ENCODE measurements around the gene PAXX. TPM values are rescaled to one million over a fixed set of nuclear protein-coding genes. Genes with fewer than 3 reads are reported as not detected.

Gene PAXX
- total and polyA plus RNA-seq, 9 of the 15 experiments (the other 6 are each of a cell fraction or from before 2014, with no cell fraction given) = 1.2 to 175 (median 38.5) TPM

DNA sequence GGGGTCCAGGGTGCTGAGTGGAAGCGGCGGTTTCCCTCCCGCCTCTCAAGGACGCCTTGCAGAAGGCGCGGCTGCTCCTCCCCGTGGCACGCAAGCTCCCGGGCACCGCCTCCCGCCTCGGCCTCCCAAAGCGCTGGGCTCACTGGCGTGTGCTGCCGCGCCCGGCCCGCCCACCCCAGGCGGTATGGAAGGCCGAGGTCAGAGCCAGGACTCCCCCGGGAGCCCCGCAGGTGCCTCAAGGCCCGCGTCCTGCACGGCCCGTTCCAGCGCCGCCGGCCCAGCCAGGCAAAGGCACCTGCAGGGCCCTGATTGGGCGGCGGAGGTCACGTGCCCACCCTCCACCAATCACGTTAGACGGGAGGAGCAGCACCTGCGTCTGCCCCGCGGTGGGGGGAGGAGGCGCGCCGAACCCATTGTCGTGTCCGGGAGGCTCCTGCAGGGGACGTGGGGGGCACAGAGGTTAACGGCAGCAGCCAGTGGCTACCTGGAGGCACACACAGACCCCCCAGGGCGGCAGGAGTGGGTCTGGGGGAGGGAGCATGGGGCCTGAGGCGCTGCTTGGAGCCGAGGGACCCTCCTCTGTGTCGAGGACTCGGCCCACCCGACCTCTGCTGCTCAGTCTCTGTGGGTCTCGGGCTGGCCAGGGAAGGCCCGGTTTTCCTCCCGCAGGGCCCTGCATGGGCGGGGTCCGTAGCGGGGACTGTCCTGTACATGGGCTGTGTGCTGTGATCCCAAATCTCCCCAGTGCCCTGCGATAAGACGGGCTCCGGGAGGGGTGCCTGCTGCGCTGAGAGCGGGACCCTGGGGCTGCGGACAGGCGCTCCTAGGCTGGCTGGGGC, 42.2 kb upstream of the PAXX start (continued):
- TF ChIP-seq ZFX (CRISPR knock-in tag; IDR thresholded peaks at IDR 0.05) = peak; percentile 90
- TF ChIP-seq TAL1 (IDR thresholded peaks at IDR 0.05) = no peak
- peak; percentile 98 for TF ChIP-seq RAD51 (IDR thresholded peaks at IDR 0.05; ENCODE audit: borderline replicate concordance, low read depth)
- TF ChIP-seq MEF2D (tag; conservative IDR thresholded peaks at IDR 0.05; ENCODE audit: low read depth) = no peak
- TF ChIP-seq JUN (IDR thresholded peaks at IDR 0.05; ENCODE audit: borderline replicate concordance, low read depth, low read length) = peak; percentile 43; the same call in 1 of the 2 replicates
- TF ChIP-seq JUN (CRISPR knock-in tag; IDR thresholded peaks at IDR 0.05; ENCODE audit: borderline replicate concordance) = no peak
- TF ChIP-seq, protein P1, sequence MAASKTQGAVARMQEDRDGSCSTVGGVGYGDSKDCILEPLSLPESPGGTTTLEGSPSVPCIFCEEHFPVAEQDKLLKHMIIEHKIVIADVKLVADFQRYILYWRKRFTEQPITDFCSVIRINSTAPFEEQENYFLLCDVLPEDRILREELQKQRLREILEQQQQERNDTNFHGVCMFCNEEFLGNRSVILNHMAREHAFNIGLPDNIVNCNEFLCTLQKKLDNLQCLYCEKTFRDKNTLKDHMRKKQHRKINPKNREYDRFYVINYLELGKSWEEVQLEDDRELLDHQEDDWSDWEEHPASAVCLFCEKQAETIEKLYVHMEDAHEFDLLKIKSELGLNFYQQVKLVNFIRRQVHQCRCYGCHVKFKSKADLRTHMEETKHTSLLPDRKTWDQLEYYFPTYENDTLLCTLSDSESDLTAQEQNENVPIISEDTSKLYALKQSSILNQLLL (CRISPR knock-in tag; IDR thresholded peaks at IDR 0.05; ENCODE audit: borderline replicate concordance) = no peak
- TF ChIP-seq ZNF766 (CRISPR knock-in tag; conservative IDR thresholded peaks at IDR 0.05) = no peak
- TF ChIP-seq NCOA2 (IDR thresholded peaks at IDR 0.05; ENCODE audit: partially characterized antibody in 2 of 2) = no peak
- TF ChIP-seq CHD1 (IDR thresholded peaks at IDR 0.05; ENCODE audit: low read length) = no peak
- TF ChIP-seq FOXK2 (conservative IDR thresholded peaks at IDR 0.05 in 1 of 2, IDR thresholded peaks at IDR 0.05 in 1 of 2; ENCODE audit: low read depth in 2 of 2) = peak in 1 of 2 experiments; percentile 26; a peak in 1 of 4 replicates
- peak; percentile 53 for TF ChIP-seq POLR2B (IDR thresholded peaks at IDR 0.05; ENCODE audit: low read depth, partially characterized antibody)
- TF ChIP-seq NFE2L1 (tag; IDR thresholded peaks at IDR 0.05; ENCODE audit: borderline replicate concordance, low read depth) = no peak
- peak; percentile 77 to 80 for TF ChIP-seq NRF1 (conservative IDR thresholded peaks at IDR 0.05 in 1 of 2, IDR thresholded peaks at IDR 0.05 in 1 of 2)
- TF ChIP-seq JUNB (CRISPR knock-in tag; conservative IDR thresholded peaks at IDR 0.05) = no peak
- no peak for TF ChIP-seq ZNF318 (IDR thresholded peaks at IDR 0.05; ENCODE audit: borderline replicate concordance in 1 of 2, low read depth in 1 of 2)
- no peak for TF ChIP-seq XRCC4 (IDR thresholded peaks at IDR 0.05; ENCODE audit: extremely low read depth, insufficient read depth, insufficient read length)
- no peak for TF ChIP-seq FOXA1 (IDR thresholded peaks at IDR 0.05; ENCODE audit: borderline replicate concordance)
- no peak for TF ChIP-seq ZBED1 (IDR thresholded peaks at IDR 0.05)

Measured in K562 (cell line).